Measurements from ENCODE around the gene AZGP1.

- no peak for TF ChIP-seq EZH2 (optimal IDR thresholded peaks at IDR 0.05; ENCODE audit: low read depth, low read length)
- no peak for TF ChIP-seq CTCF (IDR thresholded peaks at IDR 0.05; ENCODE audit: low read length)
- TF ChIP-seq EZH2phosphoT487 (IDR thresholded peaks at IDR 0.05; ENCODE audit: low read length): no peak
Observed at GRCh38 chr7:100013328-100013676, 37.5 kb upstream of the AZGP1 start.

All from MM.1S (cell line).